Psoas muscle (tissue), 8 donors: ENCODE results near the gene CYTL1. TPM values are rescaled to one million over a fixed set of nuclear protein-coding genes. Genes with fewer than 3 reads are reported as not detected.

Source experiments
- ATAC-seq, 4 donors: fragments of 200-7000 bp; cut with Tn5 transposase; one replicate each; pipeline ENCODE4 v1.9.1; 2020; ENCODE audit warnings: moderate library complexity in 3 of 4, mild to moderate bottlenecking in 2 of 4
- DNase-seq, 2 donors: peaks; one replicate each; pipeline ENCODE4 v3.0.0-alpha.2; 2020
- H3K27ac ChIP-seq: fragments of 200-600 bp; one replicate; pipeline ENCODE4 v1.8.0; 2022
- H3K27me3 ChIP-seq, 3 donors: fragments of 200-600 bp in 1 of 3; one replicate each; pipeline versions ENCODE4 v1.6.1 to v1.8.0; 2013 to 2022; ENCODE audit warnings: low read length in 2 of 3, mild to moderate bottlenecking in 2 of 3, moderate library complexity in 1 of 3; ENCODE audit not compliant: insufficient read depth in 3 of 3
- H3K36me3 ChIP-seq, 2 donors: fragments of 200-600 bp in 1 of 2; one replicate each; pipeline versions ENCODE4 v1.6.1 to v1.8.0; 2013 to 2022; ENCODE audit warnings: low read depth in 1 of 2, mild to moderate bottlenecking in 1 of 2, moderate library complexity in 1 of 2; ENCODE audit not compliant: insufficient read depth in 1 of 2
- H3K4me1 ChIP-seq: fragments of 200-600 bp; one replicate; pipeline ENCODE4 v1.8.0; 2022
- H3K4me3 ChIP-seq: fragments of 200-600 bp; one replicate; pipeline ENCODE4 v1.8.0; 2022; ENCODE audit warnings: mild to moderate bottlenecking
- H3K9me3 ChIP-seq: fragments of 200-600 bp; one replicate; pipeline ENCODE4 v1.8.0; 2022
- WGBS, 3 donors: extraction: QIAGEN DNeasy Blood & Tissue Kit; methylation state at CpG; one replicate each; pipeline versions ENCODE4 v1.1.6 to v1.1.7; 2013; 5-methylcytosine and 5-hydroxymethylcytosine counted together
- intact Hi-C, 2 donors: fragments of 100-400 bp; cut with DNase I; formaldehyde crosslinking; loops; one replicate each; pipeline versions ENCODE4 v1.11.0 to v1.14.2; 2022
- polyA plus RNA-seq, 3 donors: library from polyadenylated mRNA; stranded (reverse); fragments of 200-250 nt; gene quantifications; one replicate each; pipeline ENCODE4 v1.2.3, GENCODE V29; 2013
- total RNA-seq, 4 donors: library from RNA; stranded (reverse); fragmentation: NEBNext Ultra II Directional in 2 of 4; extraction: Animal tissue kit (Norgen Biotek cat#: 25700) in 2 of 4; gene quantifications; one replicate each; pipeline versions ENCODE4 v1.2.1 to v1.2.4, GENCODE V29; 2021 to 2023
- TF ChIP-seq, protein P1 (sequence below): fragments of 200-600 bp; IDR thresholded peaks from one replicate; pipeline ENCODE4 v1.8.0; 2022; ENCODE audit warnings: antibody characterized with exemption
- donor health status: healthy with polysubstance abuse.
- donor health status: DM: no; HTN: no; CAD: no; lungs with moderate emphysema.
- donor health status: Bipolar disorder and iron deficiency.
- donor health status: healthy.
- donor health status: DM: yes; HTN: yes; CAD: no.
- donor health status: DM: no; HTN: no; CAD: no.
- donor health status: DM: no; HTN: no; CAD: no.
- donor health status: DM: yes; HTN: yes; CAD: no.

CYTL1 gene
- total and polyA plus RNA-seq, 7 donors, result 0.05 to 0.34 (median 0.11) TPM; not detected in 3

DNA sequence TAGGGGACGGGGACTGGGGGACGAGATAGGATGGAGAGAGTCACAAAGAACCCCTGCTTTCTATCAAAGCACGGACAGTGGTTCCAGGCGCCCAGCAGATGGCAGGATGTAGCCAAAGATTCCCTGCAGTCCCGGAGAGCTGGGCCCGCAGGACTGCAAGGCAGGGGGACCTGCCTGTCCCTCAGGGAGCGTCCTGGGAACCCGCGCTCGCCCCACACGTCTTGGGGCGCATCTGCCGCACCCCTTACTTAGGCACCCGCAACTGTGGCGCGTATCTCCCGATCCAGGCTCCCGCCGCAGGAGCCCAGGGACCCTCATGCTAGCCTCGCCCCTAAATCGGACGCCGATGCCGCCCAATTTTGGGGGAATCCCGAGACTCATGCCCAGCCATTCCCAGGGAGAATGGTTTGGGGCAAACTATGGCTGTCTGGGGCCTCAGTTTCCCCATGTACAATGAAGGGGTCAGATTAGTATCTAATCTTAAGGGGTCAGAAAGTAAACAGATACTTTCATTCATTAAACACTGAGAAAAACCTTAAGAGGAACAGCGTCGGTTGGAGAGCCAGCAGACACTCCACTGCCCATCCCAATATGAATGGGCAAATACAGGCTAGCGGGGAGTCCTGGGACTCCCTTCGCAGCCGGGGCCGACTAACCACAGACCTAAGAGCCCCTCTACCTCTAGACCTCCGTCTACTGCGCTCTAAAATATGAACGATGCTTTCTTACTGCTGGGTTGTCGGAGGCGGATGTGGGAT, 31.4 kb upstream of the CYTL1 start:
- 1 to 2% (median 1%) methylated on average over 36 of the region's 36 CpGs for WGBS, 3 donors
- TF ChIP-seq, protein P1, sequence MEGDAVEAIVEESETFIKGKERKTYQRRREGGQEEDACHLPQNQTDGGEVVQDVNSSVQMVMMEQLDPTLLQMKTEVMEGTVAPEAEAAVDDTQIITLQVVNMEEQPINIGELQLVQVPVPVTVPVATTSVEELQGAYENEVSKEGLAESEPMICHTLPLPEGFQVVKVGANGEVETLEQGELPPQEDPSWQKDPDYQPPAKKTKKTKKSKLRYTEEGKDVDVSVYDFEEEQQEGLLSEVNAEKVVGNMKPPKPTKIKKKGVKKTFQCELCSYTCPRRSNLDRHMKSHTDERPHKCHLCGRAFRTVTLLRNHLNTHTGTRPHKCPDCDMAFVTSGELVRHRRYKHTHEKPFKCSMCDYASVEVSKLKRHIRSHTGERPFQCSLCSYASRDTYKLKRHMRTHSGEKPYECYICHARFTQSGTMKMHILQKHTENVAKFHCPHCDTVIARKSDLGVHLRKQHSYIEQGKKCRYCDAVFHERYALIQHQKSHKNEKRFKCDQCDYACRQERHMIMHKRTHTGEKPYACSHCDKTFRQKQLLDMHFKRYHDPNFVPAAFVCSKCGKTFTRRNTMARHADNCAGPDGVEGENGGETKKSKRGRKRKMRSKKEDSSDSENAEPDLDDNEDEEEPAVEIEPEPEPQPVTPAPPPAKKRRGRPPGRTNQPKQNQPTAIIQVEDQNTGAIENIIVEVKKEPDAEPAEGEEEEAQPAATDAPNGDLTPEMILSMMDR, result peak; percentile 51
- Histone ChIP-seq H3K36me3 (no peaks in the 10 kb centered on the region), H3K27me3 (peaks cover 0 to 21% (median 12%) of the 10 kb centered on the region in 3 donors), H3K4me3 (peak overlapping the region; percentile 58), H3K27ac (no peak overlapping the region), H3K9me3 (peaks cover 3% of the 10 kb centered on the region), H3K4me1 (peaks cover 3% of the 10 kb centered on the region)
- intact Hi-C loops, result loop anchor here in 1 of 2 donors (5.0 kb wide), 2 partner anchors 87 to 762 kb away; no protein-coding TSS in a partner anchor
- peak; percentile 67 to 76 for DNase-seq
- peak in 2 of 4 donors; percentile 68 to 78 for ATAC-seq

- no peak overlapping the region for H3K4me3 ChIP-seq
- H3K9me3 ChIP-seq, result peaks cover 3% of the 10 kb centered on the region
Measured at GRCh38 chr4:5048721-5049120, 29.5 kb upstream of the CYTL1 start.

GRCh38 chr4:5045097-5045496, 25.8 kb upstream of the CYTL1 start:
- intact Hi-C loops, result no loop called here

More at GRCh38 chr4:5048721-5049120, 29.5 kb upstream of the CYTL1 start:
- DNase-seq, result no peak
- Histone ChIP-seq H3K36me3 (no peaks in the 10 kb centered on the region), H3K27me3 (peaks cover 0 to 21% (median 12%) of the 10 kb centered on the region in 3 donors), H3K4me1 (peaks cover 3% of the 10 kb centered on the region), H3K27ac (no peak overlapping the region)
- ATAC-seq, result no peak
- WGBS, 3 donors, result 83 to 90% (median 86%) methylated on average over 4 of the region's 4 CpGs
- intact Hi-C loops, result no loop called here
- TF ChIP-seq, protein P1, result no peak

GRCh38 chr4:5044341-5044740, 25.1 kb upstream of the CYTL1 start:
- WGBS, 3 donors, result 60 to 75% (median 67%) methylated on average over 3 of the region's 3 CpGs
- intact Hi-C loops, result no loop called here
- DNase-seq (no peak), ATAC-seq (no peak)
- no peaks in the 10 kb centered on the region for H3K4me1 ChIP-seq
- H3K4me3 ChIP-seq, result no peak overlapping the region
- peaks cover 3% of the 10 kb centered on the region for H3K9me3 ChIP-seq
- H3K27ac ChIP-seq, result no peak overlapping the region
- TF ChIP-seq, protein P1, result no peak
- H3K36me3 ChIP-seq, result no peaks in the 10 kb centered on the region
- H3K27me3 ChIP-seq, result no peaks in the 10 kb centered on the region

More at GRCh38 chr4:5045097-5045496, 25.8 kb upstream of the CYTL1 start:
- ATAC-seq, result no peak
- no peak overlapping the region for H3K27ac ChIP-seq
- peaks cover 3% of the 10 kb centered on the region for H3K9me3 ChIP-seq
- no peaks in the 10 kb centered on the region for H3K4me1 ChIP-seq
- no peak overlapping the region for H3K4me3 ChIP-seq
- peaks cover 0 to under 1% (median 0%) of the 10 kb centered on the region in 3 donors for H3K27me3 ChIP-seq
- TF ChIP-seq, protein P1, result no peak
- WGBS, 3 donors, result 47 to 70% (median 55%) methylated on average over 3 of the region's 3 CpGs
- no peak for DNase-seq
- no peaks in the 10 kb centered on the region for H3K36me3 ChIP-seq
